ENCODE results near the gene ENO3. TPM values are rescaled to one million over a fixed set of nuclear protein-coding genes. Genes with fewer than 3 reads are reported as not detected.

ENO3 gene
- total RNA-seq, 1 experiment from 2014 or later = 24.6 TPM

DNA sequence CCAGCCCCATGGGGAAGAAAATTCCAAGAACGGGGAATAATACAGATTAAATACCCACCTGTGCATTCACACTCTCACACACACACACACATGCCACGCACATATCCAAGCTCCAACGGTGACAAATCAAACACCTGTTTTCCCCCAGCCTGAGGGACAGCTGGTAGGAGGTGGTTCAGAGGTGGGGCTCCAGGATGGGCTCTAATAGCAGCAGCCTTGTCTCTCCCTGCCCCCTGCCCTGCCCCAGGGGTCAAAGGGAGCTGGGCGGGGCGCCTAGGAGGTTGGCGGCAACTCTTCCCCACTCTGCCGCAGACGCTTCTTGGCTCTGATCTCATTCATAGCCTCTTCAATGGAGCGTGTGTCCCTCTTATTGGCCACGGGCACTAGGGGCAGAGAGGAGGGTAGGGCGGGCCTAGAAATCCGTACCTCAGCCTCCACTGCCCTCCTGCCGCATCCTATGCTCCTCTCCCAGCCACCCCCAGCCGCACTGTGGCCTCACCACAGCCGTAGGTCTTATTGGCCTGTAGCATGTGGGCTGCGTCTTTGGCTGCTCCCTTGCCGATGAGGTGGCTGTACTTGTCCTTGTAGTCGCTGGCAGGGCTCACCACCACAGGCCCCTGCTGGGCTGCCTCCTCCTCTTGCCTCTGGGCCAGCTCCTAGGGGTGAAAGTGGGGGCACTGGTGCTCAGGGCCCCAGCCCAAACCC lies 8.5 kb downstream of the ENO3 start:
- intact Hi-C loops (cut with micrococcal nuclease) = no loop called here
- CTCF ChIA-PET = no interaction called here
- TF ChIP-seq EGR1 (IDR thresholded peaks at IDR 0.05; ENCODE audit: low read depth) (no peak), YY1 (IDR thresholded peaks at IDR 0.05; ENCODE audit: extremely low read depth, insufficient replicate concordance, low read depth, low read length) (no peak), POLR2A (IDR thresholded peaks at IDR 0.05; ENCODE audit: borderline replicate concordance, extremely low read depth, insufficient read depth, insufficient read length) (no peak), CEBPB (IDR thresholded peaks at IDR 0.05; ENCODE audit: low read depth) (no peak)
- TF ChIP-seq, protein P1, sequence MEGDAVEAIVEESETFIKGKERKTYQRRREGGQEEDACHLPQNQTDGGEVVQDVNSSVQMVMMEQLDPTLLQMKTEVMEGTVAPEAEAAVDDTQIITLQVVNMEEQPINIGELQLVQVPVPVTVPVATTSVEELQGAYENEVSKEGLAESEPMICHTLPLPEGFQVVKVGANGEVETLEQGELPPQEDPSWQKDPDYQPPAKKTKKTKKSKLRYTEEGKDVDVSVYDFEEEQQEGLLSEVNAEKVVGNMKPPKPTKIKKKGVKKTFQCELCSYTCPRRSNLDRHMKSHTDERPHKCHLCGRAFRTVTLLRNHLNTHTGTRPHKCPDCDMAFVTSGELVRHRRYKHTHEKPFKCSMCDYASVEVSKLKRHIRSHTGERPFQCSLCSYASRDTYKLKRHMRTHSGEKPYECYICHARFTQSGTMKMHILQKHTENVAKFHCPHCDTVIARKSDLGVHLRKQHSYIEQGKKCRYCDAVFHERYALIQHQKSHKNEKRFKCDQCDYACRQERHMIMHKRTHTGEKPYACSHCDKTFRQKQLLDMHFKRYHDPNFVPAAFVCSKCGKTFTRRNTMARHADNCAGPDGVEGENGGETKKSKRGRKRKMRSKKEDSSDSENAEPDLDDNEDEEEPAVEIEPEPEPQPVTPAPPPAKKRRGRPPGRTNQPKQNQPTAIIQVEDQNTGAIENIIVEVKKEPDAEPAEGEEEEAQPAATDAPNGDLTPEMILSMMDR (IDR thresholded peaks at IDR 0.05 in 2 of 3, conservative IDR thresholded peaks at IDR 0.05 in 1 of 3; ENCODE audit: borderline replicate concordance in 1 of 3, insufficient read depth in 1 of 3, low read depth in 2 of 3, low read length in 2 of 3) = no peak
- TF ChIP-seq, protein P2, sequence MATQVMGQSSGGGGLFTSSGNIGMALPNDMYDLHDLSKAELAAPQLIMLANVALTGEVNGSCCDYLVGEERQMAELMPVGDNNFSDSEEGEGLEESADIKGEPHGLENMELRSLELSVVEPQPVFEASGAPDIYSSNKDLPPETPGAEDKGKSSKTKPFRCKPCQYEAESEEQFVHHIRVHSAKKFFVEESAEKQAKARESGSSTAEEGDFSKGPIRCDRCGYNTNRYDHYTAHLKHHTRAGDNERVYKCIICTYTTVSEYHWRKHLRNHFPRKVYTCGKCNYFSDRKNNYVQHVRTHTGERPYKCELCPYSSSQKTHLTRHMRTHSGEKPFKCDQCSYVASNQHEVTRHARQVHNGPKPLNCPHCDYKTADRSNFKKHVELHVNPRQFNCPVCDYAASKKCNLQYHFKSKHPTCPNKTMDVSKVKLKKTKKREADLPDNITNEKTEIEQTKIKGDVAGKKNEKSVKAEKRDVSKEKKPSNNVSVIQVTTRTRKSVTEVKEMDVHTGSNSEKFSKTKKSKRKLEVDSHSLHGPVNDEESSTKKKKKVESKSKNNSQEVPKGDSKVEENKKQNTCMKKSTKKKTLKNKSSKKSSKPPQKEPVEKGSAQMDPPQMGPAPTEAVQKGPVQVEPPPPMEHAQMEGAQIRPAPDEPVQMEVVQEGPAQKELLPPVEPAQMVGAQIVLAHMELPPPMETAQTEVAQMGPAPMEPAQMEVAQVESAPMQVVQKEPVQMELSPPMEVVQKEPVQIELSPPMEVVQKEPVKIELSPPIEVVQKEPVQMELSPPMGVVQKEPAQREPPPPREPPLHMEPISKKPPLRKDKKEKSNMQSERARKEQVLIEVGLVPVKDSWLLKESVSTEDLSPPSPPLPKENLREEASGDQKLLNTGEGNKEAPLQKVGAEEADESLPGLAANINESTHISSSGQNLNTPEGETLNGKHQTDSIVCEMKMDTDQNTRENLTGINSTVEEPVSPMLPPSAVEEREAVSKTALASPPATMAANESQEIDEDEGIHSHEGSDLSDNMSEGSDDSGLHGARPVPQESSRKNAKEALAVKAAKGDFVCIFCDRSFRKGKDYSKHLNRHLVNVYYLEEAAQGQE (IDR thresholded peaks at IDR 0.05; ENCODE audit: low read depth) = no peak
- H3K27ac ChIP-seq (ENCODE audit: low read depth, low read length) = no peak overlapping the region
- no peaks in the 10 kb centered on the region for H3K36me3 ChIP-seq (ENCODE audit: control insufficient read depth in 1 of 2, insufficient read depth in 2 of 2, low read length in 2 of 2)
- no peaks in the 10 kb centered on the region for H3K9me3 ChIP-seq (ENCODE audit: control insufficient read depth in 1 of 2, insufficient read depth in 1 of 2, low read depth in 1 of 2, low read length in 2 of 2)
- H3K4me1 ChIP-seq (ENCODE audit: control insufficient read depth in 1 of 2, insufficient read depth in 2 of 2, low read length in 2 of 2) = peaks cover 4 to 5% of the 10 kb centered on the region in 2 experiments; a peak in 2 of 4 replicates
- BruUV-seq (replicated peaks) = TSS peak; percentile 63
- POLR2A ChIA-PET = interaction anchor here (4.6 kb wide), 1 partner anchor 8 kb away, joined by 27 read pairs; the partner anchor contains the start of gene SPAG7
- H3K4me3 ChIP-seq (replicated peaks in 1 of 2; ENCODE audit: low read depth in 1 of 2, low read length in 2 of 2) = no peak overlapping the region
- peaks cover 4% of the 10 kb centered on the region; the same call in 1 of the 2 replicates for H3K79me2 ChIP-seq (ENCODE audit: insufficient read depth, low read length)
- no peak overlapping the region for H3K9ac ChIP-seq (ENCODE audit: low read length)
- no peaks in the 10 kb centered on the region for H3K9me2 ChIP-seq (ENCODE audit: insufficient read depth)
- no peak overlapping the region for H2AFZ ChIP-seq (ENCODE audit: low read depth, low read length, poor library complexity, severe bottlenecking)
- H3K27me3 ChIP-seq (ENCODE audit: insufficient read depth, low read length) = no peaks in the 10 kb centered on the region
- ATAC-seq (no peak), DNase-seq (ENCODE audit: low read depth, low spot score) (no peak)
- H4K20me1 ChIP-seq (ENCODE audit: insufficient read depth) = no peaks in the 10 kb centered on the region
- H3K4me2 ChIP-seq (ENCODE audit: low read length) = no peak overlapping the region
- RAD21 ChIA-PET (ENCODE audit: low non-redundant PET in 1 of 2, low total read pairs in 2 of 2, uncharacterized antibody in 2 of 2, unreplicated experiment in 2 of 2) = no interaction called here
